NT2/D1 (cell line): ENCODE results near the gene BNC2.
"Not testable (repeated sequence)": the region's sequence is repeated elsewhere in the genome, so short reads cannot be mapped to it uniquely, and the experiment has no call there.

ENCODE experiments used
- DNase-seq: peaks from one replicate; pipeline ENCODE4 v3.0.0-alpha.2; 2011; ENCODE audit warnings: low read depth, low spot score
- H3K27me3 ChIP-seq: 2 replicates; pipeline ENCODE4 v1.6.0; 2011; ENCODE audit warnings: mild to moderate bottlenecking; ENCODE audit not compliant: insufficient read length, insufficient read depth
- H3K36me3 ChIP-seq: 2 replicates; pipeline ENCODE4 v1.6.1; 2011; ENCODE audit warnings: mild to moderate bottlenecking, low read length, mixed read lengths; ENCODE audit not compliant: insufficient read depth, insufficient read length
- H3K4me1 ChIP-seq: 2 replicates; pipeline ENCODE4 v1.5.1; 2011; ENCODE audit not compliant: insufficient read depth, insufficient read length
- H3K4me3 ChIP-seq: 2 replicates; pipeline ENCODE4 v1.5.1; 2011; ENCODE audit warnings: low read depth; ENCODE audit not compliant: insufficient read length
- H3K9ac ChIP-seq: 2 replicates; pipeline ENCODE4 v1.6.0; 2011; ENCODE audit warnings: low read depth; ENCODE audit not compliant: insufficient read length
- H3K9me3 ChIP-seq: 2 replicates; pipeline ENCODE4 v1.5.1; 2011; ENCODE audit warnings: mild to moderate bottlenecking, low read length; ENCODE audit not compliant: insufficient read depth
- SUZ12 ChIP-seq: IDR thresholded peaks from 2 replicates; pipeline ENCODE4 v1.6.1; 2011; ENCODE audit not compliant: insufficient read length, insufficient read depth; ENCODE audit errors: extremely low read depth
- YY1 ChIP-seq: IDR thresholded peaks from 2 replicates; pipeline ENCODE4 v1.6.1; 2011; ENCODE audit not compliant: insufficient read length, insufficient read depth
- ZNF274 ChIP-seq: IDR thresholded peaks from 2 replicates; pipeline ENCODE4 v1.6.1; 2011; ENCODE audit warnings: mild to moderate bottlenecking, low read depth, low read length

The BNC2 gene

DNA sequence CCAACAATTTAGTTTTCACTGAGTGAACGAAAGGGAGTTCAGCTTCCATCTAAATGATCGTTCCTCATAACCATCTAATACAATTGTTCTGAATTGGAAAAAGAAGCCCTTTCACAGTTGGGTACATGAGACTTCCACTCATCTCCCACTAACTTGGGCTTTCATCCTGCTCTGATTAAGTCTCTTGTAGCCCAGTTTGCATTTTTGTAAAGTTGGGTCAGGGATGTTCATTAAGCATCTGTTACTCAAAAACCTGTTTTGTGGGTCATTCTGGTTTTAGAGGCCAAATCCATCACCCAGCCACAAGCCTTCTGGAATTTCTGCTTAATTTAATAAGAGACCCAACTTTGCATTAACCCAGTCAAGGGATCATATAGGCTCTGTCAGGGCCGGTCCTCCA, 385.3 kb downstream of the BNC2 start:
- H3K4me3 ChIP-seq = no peak overlapping the region
- H3K4me1 ChIP-seq = peaks cover 5% of the 10 kb centered on the region
- no peak for DNase-seq
- H3K9me3 ChIP-seq = peaks cover 6% of the 10 kb centered on the region
- no peaks in the 10 kb centered on the region for H3K36me3 ChIP-seq
- no peaks in the 10 kb centered on the region for H3K27me3 ChIP-seq
- no peak overlapping the region for H3K9ac ChIP-seq
- TF ChIP-seq ZNF274 (no peak), SUZ12 (no peak), YY1 (no peak)

DNA sequence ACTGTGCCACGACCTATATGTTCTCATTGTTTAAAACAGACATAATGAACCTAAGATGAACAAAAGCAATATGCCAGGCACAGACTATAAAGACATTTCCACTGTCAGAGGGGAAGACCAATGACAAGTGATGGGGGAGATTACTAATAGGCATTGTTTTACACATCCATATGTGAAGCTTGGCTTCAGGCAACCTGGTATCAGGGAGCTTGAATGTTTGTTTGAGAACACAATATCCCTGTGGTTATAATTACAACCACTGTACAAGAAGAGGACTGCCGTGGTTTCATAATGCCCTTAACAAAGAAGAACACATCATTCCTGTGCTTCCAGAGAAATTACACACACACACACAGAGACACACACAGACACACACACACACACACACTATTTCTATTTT, 385.7 kb downstream of the BNC2 start:
- no peaks in the 10 kb centered on the region for H3K36me3 ChIP-seq
- H3K27me3 ChIP-seq = no peaks in the 10 kb centered on the region
- no peak overlapping the region for H3K4me3 ChIP-seq
- no peak for TF ChIP-seq YY1
- TF ChIP-seq SUZ12 = no peak
- TF ChIP-seq ZNF274 = no peak
- H3K4me1 ChIP-seq = peaks cover 5% of the 10 kb centered on the region
- no peak for DNase-seq
- H3K9me3 ChIP-seq = peaks cover 10% of the 10 kb centered on the region
- no peak overlapping the region for H3K9ac ChIP-seq

- Histone ChIP-seq H3K9me3 (peaks cover 10% of the 10 kb centered on the region), H3K36me3 (no peaks in the 10 kb centered on the region), H3K4me3 (no peak overlapping the region), H3K4me1 (peaks cover 5% of the 10 kb centered on the region), H3K9ac (no peak overlapping the region), H3K27me3 (no peaks in the 10 kb centered on the region)
- TF ChIP-seq SUZ12 = no peak
- no peak for TF ChIP-seq YY1
- no peak for TF ChIP-seq ZNF274
- DNase-seq = no peak
These were observed 386.3 kb downstream of the BNC2 start for GRCh38 chr9:16484180-16484579.

GRCh38 chr9:16482764-16483163, 387.7 kb downstream of the BNC2 start:
- TF ChIP-seq YY1 (no peak), ZNF274 (no peak), SUZ12 (no peak)
- peaks cover 5% of the 10 kb centered on the region for H3K4me1 ChIP-seq
- H3K9me3 ChIP-seq = peaks cover 10% of the 10 kb centered on the region
- no peaks in the 10 kb centered on the region for H3K27me3 ChIP-seq
- no peak for DNase-seq
- H3K9ac ChIP-seq = no peak overlapping the region
- no peaks in the 10 kb centered on the region for H3K36me3 ChIP-seq
- no peak overlapping the region for H3K4me3 ChIP-seq

DNA sequence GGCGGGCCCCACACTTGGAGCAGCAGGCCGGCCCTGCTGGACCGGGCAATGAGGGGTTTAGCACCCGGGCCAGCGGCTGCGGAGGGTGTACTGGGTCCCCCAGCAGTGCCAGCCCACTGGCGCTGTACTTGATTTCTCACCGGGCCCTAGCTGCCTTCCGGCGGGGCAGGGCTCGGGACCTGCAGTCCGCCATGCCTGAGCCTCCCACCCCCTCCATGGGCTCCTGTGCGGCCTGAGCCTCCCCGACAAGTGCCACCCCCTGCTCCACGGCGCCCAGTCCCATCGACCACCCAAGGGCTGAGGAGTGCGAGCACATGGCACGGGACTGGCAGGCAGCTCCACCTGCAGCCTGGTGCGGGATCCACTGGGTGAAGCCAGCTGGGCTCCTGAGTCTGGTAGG, 389.9 kb downstream of the BNC2 start:
- not testable (repeated sequence) for H3K4me1 ChIP-seq, H3K9ac ChIP-seq, H3K4me3 ChIP-seq, DNase-seq, H3K27me3 ChIP-seq, H3K36me3 ChIP-seq
- H3K9me3 ChIP-seq = peaks cover 10% of the 10 kb centered on the region

DNA sequence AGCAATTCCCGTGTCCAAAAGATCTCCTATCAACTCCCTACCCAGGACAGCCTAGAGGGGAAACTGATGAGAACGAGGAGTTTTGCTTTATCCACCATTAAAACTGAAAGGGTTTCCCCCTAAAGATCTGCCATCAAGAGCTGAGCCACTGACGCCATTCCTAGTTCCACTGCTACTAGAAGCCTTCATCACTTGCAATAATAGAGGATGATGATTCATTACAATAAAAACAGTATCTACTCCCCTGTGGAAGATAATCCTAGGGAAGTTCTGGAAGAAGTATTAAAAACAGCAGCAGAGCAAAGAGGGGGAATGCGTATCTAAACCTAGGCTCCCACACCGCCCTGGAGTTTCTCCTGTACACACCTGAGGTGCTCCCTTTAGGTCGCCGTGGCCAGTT, 394.5 kb downstream of the BNC2 start:
- H3K4me3 ChIP-seq = no peak overlapping the region
- no peak overlapping the region for H3K9ac ChIP-seq
- no peaks in the 10 kb centered on the region for H3K4me1 ChIP-seq
- H3K27me3 ChIP-seq = no peaks in the 10 kb centered on the region
- no peak for DNase-seq
- peaks cover 15% of the 10 kb centered on the region for H3K9me3 ChIP-seq
- TF ChIP-seq YY1 = no peak
- no peak for TF ChIP-seq ZNF274
- TF ChIP-seq SUZ12 = no peak
- no peaks in the 10 kb centered on the region for H3K36me3 ChIP-seq

- peaks cover 17% of the 10 kb centered on the region for H3K9me3 ChIP-seq
- no peak for DNase-seq
- H3K27me3 ChIP-seq = no peaks in the 10 kb centered on the region
These were observed 395.2 kb downstream of the BNC2 start for GRCh38 chr9:16475257-16475656.

GRCh38 chr9:16469184-16469583, 401.3 kb downstream of the BNC2 start:
- H3K36me3 ChIP-seq = no peaks in the 10 kb centered on the region
- peaks cover 13% of the 10 kb centered on the region; the same call in 1 of the 2 replicates for H3K9me3 ChIP-seq
- H3K4me1 ChIP-seq = no peaks in the 10 kb centered on the region
- H3K9ac ChIP-seq = no peak overlapping the region
- H3K4me3 ChIP-seq = no peak overlapping the region
- TF ChIP-seq ZNF274 = no peak
- no peak for TF ChIP-seq SUZ12
- TF ChIP-seq YY1 = no peak
- DNase-seq = no peak
- no peaks in the 10 kb centered on the region for H3K27me3 ChIP-seq

More at GRCh38 chr9:16475257-16475656, 395.2 kb downstream of the BNC2 start:
- Histone ChIP-seq H3K9ac (no peak overlapping the region), H3K4me1 (no peaks in the 10 kb centered on the region), H3K4me3 (no peak overlapping the region), H3K36me3 (no peaks in the 10 kb centered on the region)
- TF ChIP-seq SUZ12 (no peak), ZNF274 (no peak), YY1 (no peak)
